HepG2 (cell line): ENCODE measurements around the gene CEP19. TPM values are rescaled to one million over a fixed set of nuclear protein-coding genes. Genes with fewer than 3 reads are reported as not detected.

Source experiments
- CBX1 ChIP-seq: IDR thresholded peaks from one replicate; pipeline ENCODE4 v1.6.1; 2016; ENCODE audit warnings: antibody characterized with exemption, low read depth
- E2F2 ChIP-seq: sonication (generic); formaldehyde crosslinking; IDR thresholded peaks from 2 replicates; pipeline ENCODE4 v1.4.0; 2020; ENCODE audit warnings: missing genetic modification reagents, borderline replicate concordance
- FUBP1 ChIP-seq: sonication (generic); formaldehyde crosslinking; IDR thresholded peaks from 2 replicates; pipeline ENCODE4 v1.5.1; 2020; ENCODE audit warnings: missing genetic modification reagents, mild to moderate bottlenecking, borderline replicate concordance
- GATA4 ChIP-seq: sonication (generic); IDR thresholded peaks from 2 replicates; pipeline ENCODE4 v1.6.1; 2016; ENCODE audit warnings: antibody characterized with exemption, low read depth, borderline replicate concordance
- GPN1 ChIP-seq: sonication (generic); formaldehyde crosslinking; IDR thresholded peaks from 2 replicates; pipeline ENCODE4 v1.5.1; 2020; ENCODE audit warnings: missing genetic modification reagents, borderline replicate concordance
- JUN ChIP-seq: sonication (generic); formaldehyde crosslinking; IDR thresholded peaks from 2 replicates; pipeline ENCODE4 v1.4.0; 2020; ENCODE audit warnings: mild to moderate bottlenecking, missing genetic modification reagents
- KMT2B ChIP-seq: IDR thresholded peaks from 2 replicates; pipeline ENCODE4 v1.6.1; 2016; ENCODE audit warnings: missing genetic modification reagents, missing compliant biosample characterization
- MIXL1 ChIP-seq: IDR thresholded peaks from 2 replicates; pipeline ENCODE4 v1.6.1; 2016
- MXD1 ChIP-seq: sonication (generic); formaldehyde crosslinking; IDR thresholded peaks from 2 replicates; pipeline ENCODE4 v1.4.0; 2020; ENCODE audit warnings: mild to moderate bottlenecking, missing genetic modification reagents
- MXD4 ChIP-seq: IDR thresholded peaks from 2 replicates; pipeline ENCODE4 v1.6.1; 2016; ENCODE audit warnings: mild to moderate bottlenecking, missing biosample characterization, missing genetic modification reagents
- POLR2AphosphoS2 ChIP-seq: IDR thresholded peaks from 2 replicates; pipeline ENCODE4 v1.6.1; 2011; ENCODE audit warnings: low read depth, low read length, improper control_type of control experiment
- SMC3 ChIP-seq: IDR thresholded peaks from 2 replicates; pipeline ENCODE4 v1.6.1; 2011; ENCODE audit warnings: low read length, improper control_type of control experiment
- SNAPC5 ChIP-seq: sonication (generic); formaldehyde crosslinking; IDR thresholded peaks from 2 replicates; pipeline ENCODE4 v1.8.1; 2023; ENCODE audit warnings: mild to moderate bottlenecking, missing genetic modification reagents, borderline replicate concordance
- SNRNP70 ChIP-seq: fragments of 200-400 bp; formaldehyde crosslinking; IDR thresholded peaks from 2 replicates; pipeline ENCODE4 v1.6.1; 2017; ENCODE audit warnings: mild to moderate bottlenecking, low read depth, low read length, moderate library complexity
- SOX6 ChIP-seq, 2 experiments: fragments of 450-650 bp in 1 of 2; sonication (generic) in 1 of 2; formaldehyde crosslinking in 1 of 2; IDR thresholded peaks; 2 replicates each; pipeline versions ENCODE4 v1.4.0 to v1.6.1; 2017 to 2020; ENCODE audit warnings: antibody characterized with exemption in 1 of 2, mild to moderate bottlenecking in 1 of 2, missing genetic modification reagents in 1 of 2
- ZBTB1 ChIP-seq: sonication (generic); formaldehyde crosslinking; IDR thresholded peaks from 2 replicates; pipeline ENCODE4 v1.4.0; 2020; ENCODE audit warnings: missing genetic modification reagents, borderline replicate concordance
- ZBTB7A ChIP-seq: sonication (generic); formaldehyde crosslinking; IDR thresholded peaks from 2 replicates; pipeline ENCODE4 v1.8.0; 2022; ENCODE audit warnings: mild to moderate bottlenecking, missing genetic modification reagents
- ZFP36L1 ChIP-seq: sonication (generic); formaldehyde crosslinking; IDR thresholded peaks from 2 replicates; pipeline ENCODE4 v1.8.0; 2022; ENCODE audit warnings: mild to moderate bottlenecking, missing genetic modification reagents, moderate library complexity
- ZNF10 ChIP-seq: sonication (generic); formaldehyde crosslinking; IDR thresholded peaks from 2 replicates; pipeline ENCODE4 v1.4.0; 2020; ENCODE audit warnings: mild to moderate bottlenecking, low read depth, missing genetic modification reagents, borderline replicate concordance
- ZNF17 ChIP-seq: sonication (generic); formaldehyde crosslinking; IDR thresholded peaks from 2 replicates; pipeline ENCODE4 v1.5.0; 2020; ENCODE audit warnings: mild to moderate bottlenecking, missing genetic modification reagents
- ZNF33A ChIP-seq: sonication (generic); formaldehyde crosslinking; IDR thresholded peaks from 2 replicates; pipeline ENCODE4 v1.5.1; 2020; ENCODE audit warnings: missing genetic modification reagents, mild to moderate bottlenecking, moderate library complexity, borderline replicate concordance
- ZNF614 ChIP-seq: IDR thresholded peaks from 2 replicates; pipeline ENCODE4 v1.6.1; 2018; ENCODE audit warnings: missing biosample characterization, missing genetic modification reagents, inconsistent platforms, borderline replicate concordance
- ZNF674 ChIP-seq: sonication (generic); formaldehyde crosslinking; IDR thresholded peaks from 2 replicates; pipeline ENCODE4 v1.5.0; 2020; ENCODE audit warnings: low read depth, mild to moderate bottlenecking, missing genetic modification reagents
- ZNF775 ChIP-seq: sonication (generic); formaldehyde crosslinking; IDR thresholded peaks from 2 replicates; pipeline ENCODE4 v1.4.0; 2020; ENCODE audit warnings: missing genetic modification reagents, mild to moderate bottlenecking, moderate library complexity, borderline replicate concordance
- ZNF790 ChIP-seq: sonication (generic); formaldehyde crosslinking; IDR thresholded peaks from 2 replicates; pipeline ENCODE4 v1.8.0; 2022; ENCODE audit warnings: missing genetic modification reagents, mild to moderate bottlenecking, borderline replicate concordance
- ZNF883 ChIP-seq: sonication (generic); formaldehyde crosslinking; IDR thresholded peaks from 2 replicates; pipeline ENCODE4 v1.5.1; 2020; ENCODE audit warnings: mild to moderate bottlenecking, missing genetic modification reagents; ENCODE audit errors: not compliant biosample characterization
- polyA plus RNA-seq, 8 experiments: library from polyadenylated mRNA; depleted of rRNA in 3 of 8; stranded (reverse) in 7 of 8; unstranded in 1 of 8; fragments of >200 nt; fragmentation: Illumina TruSeq in 4 of 8; extraction: Trizol in 4 of 8; gene quantifications; 2 replicates each; pipeline versions ENCODE4 v1.2.1 to v1.2.3, GENCODE V29; 2011 to 2016; ENCODE audit warnings: low read depth in 4 of 8, missing spikeins in 1 of 8, mixed read lengths in 1 of 8; ENCODE audit not compliant: insufficient read depth in 1 of 8
- total RNA-seq, 5 experiments: library from RNA; depleted of rRNA; stranded (reverse); fragments of >200 nt; fragmentation: Illumina TruSeq; extraction: Trizol; gene quantifications; 2 replicates each; pipeline ENCODE4 v1.2.3, GENCODE V29; 2016; ENCODE audit warnings: low read depth in 1 of 5

CEP19 gene
- total and polyA plus RNA-seq, 2 of the 13 experiments (the other 11 are each of a cell fraction or from before 2014, with no cell fraction given), result 0.48 to 1.2 TPM

GRCh38 chr3:196754091-196754981, 42.3 kb upstream of the CEP19 start (continued):
- TF ChIP-seq FUBP1 (CRISPR knock-in tag), result no peak
- no peak for TF ChIP-seq SNRNP70
- no peak for TF ChIP-seq MXD4 (CRISPR knock-in tag)
- no peak for TF ChIP-seq JUN (CRISPR knock-in tag)
- TF ChIP-seq MXD1 (CRISPR knock-in tag), result no peak
- no peak for TF ChIP-seq ZNF775 (CRISPR knock-in tag)
- TF ChIP-seq ZFP36L1 (CRISPR knock-in tag), result no peak
- TF ChIP-seq POLR2AphosphoS2, result no peak
- TF ChIP-seq ZNF790, result no peak
- TF ChIP-seq SMC3, result no peak; the same call in 1 of the 2 replicates
- TF ChIP-seq CBX1, result no peak
- no peak for TF ChIP-seq SNAPC5 (CRISPR knock-in tag)
- no peak for TF ChIP-seq ZNF674 (CRISPR knock-in tag)
- no peak for TF ChIP-seq ZNF33A (CRISPR knock-in tag)
- TF ChIP-seq ZBTB1, result no peak
- no peak for TF ChIP-seq ZNF883 (CRISPR knock-in tag)
- TF ChIP-seq GPN1 (CRISPR knock-in tag), result no peak
- no peak for TF ChIP-seq ZNF17 (CRISPR knock-in tag)
- TF ChIP-seq KMT2B (CRISPR knock-in tag), result no peak
- no peak for TF ChIP-seq E2F2
- TF ChIP-seq MIXL1 (CRISPR knock-in tag), result 0 out of 2 replicates have a peak, but pooled peaks have one; percentile 14
- 0 out of 2 replicates have a peak, but pooled peaks have one; percentile 54 for TF ChIP-seq ZNF614 (CRISPR knock-in tag)
- peak; percentile 76; the same call in 1 of the 2 replicates for TF ChIP-seq GATA4
- TF ChIP-seq ZBTB7A (CRISPR knock-in tag), result no peak
- no peak for TF ChIP-seq ZNF10
- TF ChIP-seq SOX6 (IDR thresholded peaks at IDR 0.05), result no peak
- TF ChIP-seq SOX6 (CRISPR knock-in tag; IDR thresholded peaks at IDR 0.05), result no peak
